GM18511 (cell line): Measurements from ENCODE around the gene HSD11B2.

Source experiments
- ATAC-seq: cut with Tn5 transposase; IDR thresholded peaks from one replicate; pipeline ENCODE4 v1.9.1; 2021; ENCODE audit warnings: mild to moderate bottlenecking, moderate library complexity; ENCODE audit not compliant: unreplicated experiment

Gene HSD11B2

GRCh38 chr16:67431775-67432505 lies 1.0 kb downstream of the HSD11B2 start:
- no peak for ATAC-seq

GRCh38 chr16:67432506-67432890 lies 1.6 kb downstream of the HSD11B2 start:
- no peak for ATAC-seq

GRCh38 chr16:67433131-67433719 lies 2.3 kb downstream of the HSD11B2 start:
- ATAC-seq: no peak

- no peak for ATAC-seq
Measured at GRCh38 chr16:67435758-67436164, 4.8 kb downstream of the HSD11B2 start.

GRCh38 chr16:67436640-67437193 lies 5.8 kb downstream of the HSD11B2 start:
- no peak for ATAC-seq

- ATAC-seq: no peak
Measured at GRCh38 chr16:67437513-67437912, 6.6 kb downstream of the HSD11B2 start.

- ATAC-seq: no peak
Measured at GRCh38 chr16:67438098-67438791, 7.3 kb downstream of the HSD11B2 start.

- no peak for ATAC-seq
Measured at GRCh38 chr16:67438824-67439393, 8.0 kb downstream of the HSD11B2 start.

- no peak for ATAC-seq
Measured at GRCh38 chr16:67441271-67441753, 10.4 kb downstream of the HSD11B2 start.

- no peak for ATAC-seq
Measured at GRCh38 chr16:67441907-67442306, 11.0 kb downstream of the HSD11B2 start.

GRCh38 chr16:67442581-67443255 lies 11.8 kb downstream of the HSD11B2 start:
- ATAC-seq: no peak

- ATAC-seq: no peak
Measured at GRCh38 chr16:67443265-67443664, 12.3 kb downstream of the HSD11B2 start.

GRCh38 chr16:67444259-67445125 lies 13.6 kb downstream of the HSD11B2 start:
- ATAC-seq: no peak

- ATAC-seq: no peak
Measured at GRCh38 chr16:67445126-67445426, 14.2 kb downstream of the HSD11B2 start.

GRCh38 chr16:67445441-67445912 lies 14.6 kb downstream of the HSD11B2 start:
- no peak for ATAC-seq

- ATAC-seq: no peak
Measured at GRCh38 chr16:67445913-67446907, 15.3 kb downstream of the HSD11B2 start.

- no peak for ATAC-seq
Measured at GRCh38 chr16:67446968-67447507, 16.1 kb downstream of the HSD11B2 start.

GRCh38 chr16:67447508-67448076 lies 16.7 kb downstream of the HSD11B2 start:
- no peak for ATAC-seq
